ENCODE results near the gene RP9. TPM values are rescaled to one million over a fixed set of nuclear protein-coding genes. Genes with fewer than 3 reads are reported as not detected.

Gene RP9
- total RNA-seq, 1 donor from 2014 or later = 10.3 TPM

DNA sequence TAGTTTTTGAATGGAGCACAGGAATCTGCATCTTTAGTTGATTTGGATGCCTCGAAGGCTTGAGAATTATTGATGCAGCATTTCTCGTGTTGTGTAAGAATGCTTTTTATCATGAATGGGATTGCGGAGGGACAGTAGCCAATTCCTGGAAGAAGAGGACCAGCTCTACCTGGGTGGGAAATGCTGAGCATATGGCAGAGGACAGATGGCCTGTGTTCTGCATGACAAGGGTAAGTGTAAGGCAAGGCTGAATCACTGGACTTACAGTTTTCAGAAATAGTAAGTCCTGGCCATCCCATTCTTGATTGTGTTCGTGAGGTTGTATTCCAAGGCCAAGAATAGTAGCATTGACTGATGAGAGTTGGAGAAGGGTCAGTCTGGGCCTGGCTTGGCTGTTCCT lies 15.9 kb downstream of the RP9 start:
- Histone ChIP-seq H3K27ac (no peak overlapping the region), H3K27me3 (no peaks in the 10 kb centered on the region), H3K4me1 (no peaks in the 10 kb centered on the region), H3K4me3 (no peak overlapping the region), H3K9me3 (no peaks in the 10 kb centered on the region), H3K36me3 (peaks cover 0 to 40% of the 10 kb centered on the region in 2 donors)
- no peak for DNase-seq (ENCODE audit: extremely low spot score in 2 of 2)
- intact Hi-C loops (cut with DNase I) = no loop called here
- no peak for TF ChIP-seq POLR2A (IDR thresholded peaks at IDR 0.05)
- no peak for TF ChIP-seq POLR2AphosphoS5 (IDR thresholded peaks at IDR 0.05; ENCODE audit: insufficient read depth in 1 of 2, low read depth in 1 of 2)
- TF ChIP-seq, protein P1, sequence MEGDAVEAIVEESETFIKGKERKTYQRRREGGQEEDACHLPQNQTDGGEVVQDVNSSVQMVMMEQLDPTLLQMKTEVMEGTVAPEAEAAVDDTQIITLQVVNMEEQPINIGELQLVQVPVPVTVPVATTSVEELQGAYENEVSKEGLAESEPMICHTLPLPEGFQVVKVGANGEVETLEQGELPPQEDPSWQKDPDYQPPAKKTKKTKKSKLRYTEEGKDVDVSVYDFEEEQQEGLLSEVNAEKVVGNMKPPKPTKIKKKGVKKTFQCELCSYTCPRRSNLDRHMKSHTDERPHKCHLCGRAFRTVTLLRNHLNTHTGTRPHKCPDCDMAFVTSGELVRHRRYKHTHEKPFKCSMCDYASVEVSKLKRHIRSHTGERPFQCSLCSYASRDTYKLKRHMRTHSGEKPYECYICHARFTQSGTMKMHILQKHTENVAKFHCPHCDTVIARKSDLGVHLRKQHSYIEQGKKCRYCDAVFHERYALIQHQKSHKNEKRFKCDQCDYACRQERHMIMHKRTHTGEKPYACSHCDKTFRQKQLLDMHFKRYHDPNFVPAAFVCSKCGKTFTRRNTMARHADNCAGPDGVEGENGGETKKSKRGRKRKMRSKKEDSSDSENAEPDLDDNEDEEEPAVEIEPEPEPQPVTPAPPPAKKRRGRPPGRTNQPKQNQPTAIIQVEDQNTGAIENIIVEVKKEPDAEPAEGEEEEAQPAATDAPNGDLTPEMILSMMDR (IDR thresholded peaks at IDR 0.05) = no peak

DNA sequence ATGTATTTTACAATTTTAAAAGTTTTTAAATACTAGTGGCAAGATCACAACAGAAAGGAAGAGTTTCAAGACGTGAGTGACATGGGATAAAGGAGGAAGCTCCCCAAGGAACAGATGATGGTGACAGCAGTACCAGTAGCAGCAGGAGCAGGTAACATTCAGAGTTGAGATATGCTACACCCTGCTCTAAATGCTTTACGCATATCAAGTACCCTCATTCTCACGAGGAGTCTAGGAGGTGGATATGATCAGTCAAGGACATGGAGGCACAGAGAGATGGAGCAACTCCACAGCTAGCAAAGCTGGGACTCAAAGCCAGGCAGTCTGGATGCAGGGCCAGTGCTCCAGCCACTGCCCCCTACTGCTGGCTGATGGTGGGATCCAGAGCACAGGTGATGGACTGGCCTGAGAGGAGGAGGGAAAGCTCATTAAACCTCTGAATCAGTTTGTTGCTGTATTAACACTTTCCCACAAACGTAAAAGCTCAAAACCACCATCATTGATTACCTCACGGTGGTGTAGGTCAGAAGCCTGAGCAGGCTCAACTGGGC lies 17.5 kb downstream of the RP9 start:
- Histone ChIP-seq H3K36me3 (peaks cover 0 to 25% of the 10 kb centered on the region in 2 donors), H3K9me3 (no peaks in the 10 kb centered on the region), H3K4me1 (no peaks in the 10 kb centered on the region), H3K27me3 (no peaks in the 10 kb centered on the region), H3K27ac (no peak overlapping the region), H3K4me3 (no peak overlapping the region)
- DNase-seq (ENCODE audit: extremely low spot score in 2 of 2) = no peak
- TF ChIP-seq POLR2A (IDR thresholded peaks at IDR 0.05) = no peak
- intact Hi-C loops (cut with DNase I) = no loop called here

DNA sequence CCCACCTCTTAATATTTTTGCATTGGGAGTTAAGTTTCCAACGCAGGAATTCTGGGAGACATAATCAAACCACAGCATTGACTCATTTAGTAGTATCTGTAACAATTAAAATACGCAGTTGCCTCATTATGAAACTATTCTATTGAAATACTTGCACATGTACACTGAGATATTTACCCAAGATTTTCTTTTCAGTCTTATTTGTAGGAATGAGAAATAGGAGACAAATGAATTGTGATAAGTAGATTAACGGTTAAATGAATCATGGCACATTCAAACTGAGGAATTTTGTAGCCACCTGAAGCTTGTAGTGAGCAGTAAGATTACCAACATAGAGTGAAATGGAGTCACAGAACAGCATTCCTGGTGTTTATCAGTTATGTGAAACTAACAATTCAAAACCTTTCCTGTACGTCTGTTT lies 18.1 kb downstream of the RP9 start:
- Histone ChIP-seq H3K27me3 (no peaks in the 10 kb centered on the region), H3K36me3 (peaks cover 0 to 19% of the 10 kb centered on the region in 2 donors), H3K4me3 (no peak overlapping the region), H3K9me3 (no peaks in the 10 kb centered on the region), H3K4me1 (no peaks in the 10 kb centered on the region), H3K27ac (no peak overlapping the region)
- intact Hi-C loops (cut with DNase I) = no loop called here
- no peak for TF ChIP-seq POLR2A (IDR thresholded peaks at IDR 0.05)
- TF ChIP-seq, protein P1 (IDR thresholded peaks at IDR 0.05) = no peak
- no peak for TF ChIP-seq POLR2AphosphoS5 (IDR thresholded peaks at IDR 0.05; ENCODE audit: insufficient read depth in 1 of 2, low read depth in 1 of 2)
- DNase-seq (ENCODE audit: extremely low spot score in 2 of 2) = no peak

DNA sequence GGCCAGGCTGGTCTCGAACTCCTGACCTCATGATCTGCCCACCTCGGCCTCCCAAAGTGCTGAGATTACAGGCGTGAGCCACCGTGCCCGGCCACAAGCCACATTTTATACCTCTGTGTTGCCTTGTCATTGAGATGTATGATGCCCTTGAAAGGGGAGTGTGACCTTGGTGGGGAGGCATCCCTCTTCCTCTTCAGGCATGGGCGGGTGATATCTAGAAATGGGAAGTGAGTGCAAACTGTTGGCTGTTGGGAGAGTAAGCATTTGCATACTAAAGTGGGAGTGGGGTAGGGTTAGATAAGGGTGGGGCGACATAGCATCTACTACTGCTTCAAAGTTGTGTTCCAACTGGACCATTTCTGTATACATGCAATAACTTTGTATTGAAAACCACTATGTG lies 20.1 kb downstream of the RP9 start:
- Histone ChIP-seq H3K27ac (no peak overlapping the region), H3K27me3 (no peaks in the 10 kb centered on the region), H3K4me1 (no peaks in the 10 kb centered on the region), H3K9me3 (no peaks in the 10 kb centered on the region), H3K36me3 (peaks cover 0 to 3% of the 10 kb centered on the region in 2 donors), H3K4me3 (no peak overlapping the region)
- no peak for DNase-seq (ENCODE audit: extremely low spot score in 2 of 2)
- TF ChIP-seq, protein P1 (IDR thresholded peaks at IDR 0.05) = no peak
- TF ChIP-seq POLR2A (IDR thresholded peaks at IDR 0.05) (no peak), POLR2AphosphoS5 (IDR thresholded peaks at IDR 0.05; ENCODE audit: insufficient read depth in 1 of 2, low read depth in 1 of 2) (no peak)
- intact Hi-C loops (cut with DNase I) = no loop called here

DNA sequence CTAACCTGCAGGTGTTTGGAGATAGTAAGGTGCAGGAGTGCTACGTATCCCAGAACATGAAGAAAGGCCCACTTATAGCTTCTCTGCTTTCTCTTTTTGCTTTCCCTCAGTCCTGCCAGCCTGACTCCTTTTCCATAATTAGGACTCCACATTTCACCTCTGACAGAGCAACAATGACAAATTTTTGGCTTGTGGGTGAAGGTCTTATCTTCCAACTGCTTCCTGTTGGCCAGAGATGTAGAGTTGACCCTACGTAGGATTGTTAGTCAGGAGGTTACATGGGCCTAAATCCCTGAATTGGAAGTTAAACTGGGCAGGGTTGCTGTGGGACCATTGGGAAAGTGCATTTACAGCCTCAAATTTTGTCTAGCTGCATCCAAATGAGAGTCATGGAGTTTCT lies 21.3 kb downstream of the RP9 start:
- no peak overlapping the region for H3K27ac ChIP-seq
- H3K36me3 ChIP-seq = no peaks in the 10 kb centered on the region
- H3K27me3 ChIP-seq = no peaks in the 10 kb centered on the region
- intact Hi-C loops (cut with DNase I) = no loop called here
- DNase-seq (ENCODE audit: extremely low spot score in 2 of 2) = no peak
- no peaks in the 10 kb centered on the region for H3K4me1 ChIP-seq
- H3K4me3 ChIP-seq = no peak overlapping the region
- TF ChIP-seq POLR2AphosphoS5 (IDR thresholded peaks at IDR 0.05; ENCODE audit: insufficient read depth in 1 of 2, low read depth in 1 of 2) (no peak), POLR2A (IDR thresholded peaks at IDR 0.05) (no peak)
- TF ChIP-seq, protein P1 (IDR thresholded peaks at IDR 0.05) = no peak
- H3K9me3 ChIP-seq = no peaks in the 10 kb centered on the region
